ENCODE data around the gene RBM8A. TPM values are rescaled to one million over a fixed set of nuclear protein-coding genes. Genes with fewer than 3 reads are reported as not detected.

Gene RBM8A
- total and polyA plus RNA-seq, 9 of the 15 experiments (the other 6 are each of a cell fraction or from before 2014, with no cell fraction given), result 215 to 1,035 (median 291) TPM

GRCh38 chr1:145877923-145878486, 49.3 kb downstream of the RBM8A start (continued):
- TF ChIP-seq ZBTB43 (CRISPR knock-in tag; IDR thresholded peaks at IDR 0.05), result no peak
- peak; percentile 71; the same call in 1 of the 2 replicates for TF ChIP-seq DPF2 (IDR thresholded peaks at IDR 0.05)
- 0 out of 2 replicates have a peak, but pooled peaks have one; percentile 8 for TF ChIP-seq TEAD4 (IDR thresholded peaks at IDR 0.05; ENCODE audit: low read length)
- no peak for TF ChIP-seq TEAD4 (CRISPR knock-in tag; IDR thresholded peaks at IDR 0.05; ENCODE audit: borderline replicate concordance)
- TF ChIP-seq VEZF1 (CRISPR knock-in tag; IDR thresholded peaks at IDR 0.05), result 0 out of 2 replicates have a peak, but pooled peaks have one; percentile 25
- peak; percentile 29; the same call in 1 of the 2 replicates for TF ChIP-seq CREM (IDR thresholded peaks at IDR 0.05; ENCODE audit: low read depth)
- TF ChIP-seq FOS (IDR thresholded peaks at IDR 0.05; ENCODE audit: extremely low read depth, insufficient read length), result peak; percentile 20
- peak; percentile 67 for TF ChIP-seq ARID1B (IDR thresholded peaks at IDR 0.05)

GRCh38 chr1:145874646-145875045, 52.6 kb downstream of the RBM8A start:
- 58% methylated on average over 12 of the region's 12 CpGs for WGBS (ENCODE audit: insufficient coverage, low coverage, missing lambda C conversion rate)
- ChIA-PET CTCF (ENCODE audit: low intra/inter-chr PET ratio) (no interaction called here), POLR2A (interaction anchor here (2.7 kb wide), 1 partner anchor 9 kb away, joined by 6 read pairs; no protein-coding TSS in a partner anchor)
- Histone ChIP-seq H3K27ac (ENCODE audit: extremely low read depth, low read depth, low read length) (no peak overlapping the region), H3K9ac (ENCODE audit: insufficient read depth in 1 of 2, low read depth in 2 of 2, low read length in 2 of 2) (no peak overlapping the region), H3K4me2 (ENCODE audit: insufficient read depth, low read length) (no peak overlapping the region), H3K4me3 (no peak overlapping the region), H2AFZ (ENCODE audit: low read depth, low read length) (no peak overlapping the region), H3K4me1 (replicated peaks in 1 of 2; ENCODE audit: control insufficient read depth in 2 of 2, insufficient read depth in 2 of 2, low read length in 2 of 2) (peaks cover 27 to 33% of the 10 kb centered on the region in 2 experiments), H4K20me1 (replicated peaks; ENCODE audit: control insufficient read depth, insufficient read depth, low read length) (no peaks in the 10 kb centered on the region), H3K79me2 (ENCODE audit: control insufficient read depth, insufficient read depth, low read length) (no peaks in the 10 kb centered on the region), H3K36me3 (ENCODE audit: control insufficient read depth, insufficient read depth, low read length) (no peaks in the 10 kb centered on the region), H3K9me3 (replicated peaks; ENCODE audit: control insufficient read depth, insufficient read depth, low read depth, low read length) (no peaks in the 10 kb centered on the region), H3K27me3 (ENCODE audit: control insufficient read depth in 2 of 2, insufficient read depth in 2 of 2, low read length in 2 of 2) (0 out of 5 replicates have a peak, but pooled peaks cover 0 to 4% of the 10 kb centered on the region in 2 experiments), H3K9me1 (ENCODE audit: control insufficient read depth, insufficient read depth, low read length) (no peaks in the 10 kb centered on the region)
- in situ Hi-C loops (cut with MboI), result no loop called here
- no peak for DNase-seq (ENCODE audit: extremely low read depth in 1 of 4, low spot score in 3 of 4)
- intact Hi-C loops (cut with micrococcal nuclease), result no loop called here
- no peak for FAIRE-seq
- BruUV-seq (replicated peaks), result no TSS peak
- no peak for ATAC-seq
- TF ChIP-seq PRDM10 (IDR thresholded peaks at IDR 0.05; ENCODE audit: partially characterized antibody) (no peak), THRB (CRISPR knock-in tag; conservative IDR thresholded peaks at IDR 0.05) (no peak), HOMEZ (CRISPR knock-in tag; IDR thresholded peaks at IDR 0.05) (no peak)

All from K562 (cell line).